Transverse colon (tissue), 4 donors: Measurements from ENCODE around the gene BHLHE40. TPM values are rescaled to one million over a fixed set of nuclear protein-coding genes. Genes with fewer than 3 reads are reported as not detected.

Experiments used
- DNase-seq: peaks from one replicate; pipeline ENCODE4 v3.0.0-alpha.2; 2019
- H3K27ac ChIP-seq, 4 donors: fragments of 200-600 bp; sonication (generic); 2 replicates each; pipeline ENCODE4 v1.5.1; 2016 to 2018; ENCODE audit warnings: inconsistent platforms in 4 of 4
- H3K27me3 ChIP-seq: fragments of 200-600 bp; sonication (generic); 2 replicates; pipeline ENCODE4 v1.5.1; 2017; ENCODE audit warnings: inconsistent platforms
- H3K36me3 ChIP-seq, 4 donors: fragments of 200-600 bp; sonication (generic); 2 replicates each; pipeline ENCODE4 v1.5.1; 2017 to 2019; ENCODE audit warnings: inconsistent platforms in 4 of 4
- H3K4me1 ChIP-seq, 4 donors: fragments of 200-600 bp; sonication (generic); 2 replicates each; pipeline ENCODE4 v1.5.1; 2017 to 2020; ENCODE audit warnings: inconsistent platforms in 4 of 4
- H3K4me3 ChIP-seq, 4 donors: fragments of 200-600 bp; sonication (generic); 1 replicate in 1 of 4; 2 replicates in 3 of 4; pipeline versions ENCODE4 v1.5.1 to v1.6.1; 2017 to 2019; ENCODE audit warnings: inconsistent platforms in 4 of 4
- H3K9me3 ChIP-seq, 2 donors: fragments of 200-600 bp; sonication (generic); 2 replicates each; pipeline ENCODE4 v1.5.1; 2017 to 2019; ENCODE audit warnings: inconsistent platforms in 2 of 2
- EP300 ChIP-seq: sonication (generic); formaldehyde crosslinking; IDR thresholded peaks from one replicate; pipeline ENCODE4 v1.6.1; 2017; ENCODE audit warnings: antibody characterized with exemption, low read depth
- POLR2A ChIP-seq: fragments of 450-650 bp; IDR thresholded peaks from one replicate; pipeline ENCODE4 v1.6.1; 2016; ENCODE audit warnings: antibody characterized with exemption, mild to moderate bottlenecking, moderate library complexity
- POLR2AphosphoS5 ChIP-seq, 3 donors: sonication (generic); formaldehyde crosslinking; IDR thresholded peaks; one replicate each; pipeline ENCODE4 v1.6.1; 2016; ENCODE audit warnings: antibody characterized with exemption in 3 of 3
- WGBS, 2 donors: methylation state at CpG; one replicate each; pipeline ENCODE4 v1.1.5; 2018; ENCODE audit warnings: low coverage in 1 of 2; 5-methylcytosine and 5-hydroxymethylcytosine counted together
- in situ Hi-C, 4 donors: fragments of 200-750 bp; cut with MboI; loops; one replicate each; pipeline versions ENCODE4 v1.15.0 to v1.15.1; 2017; ENCODE audit warnings: low sequenced_read_pairs in 3 of 4, low pct_ligation_motif_present in 1 of 4, low pct_unique_long_range_greater_than_20kb in 1 of 4
- intact Hi-C: fragments of 100-400 bp; cut with DNase I; formaldehyde crosslinking; loops from one replicate; pipeline ENCODE4 v1.15.1; 2023; ENCODE audit warnings: low total_unique reads
- total RNA-seq, 4 donors: library from RNA; depleted of rRNA; stranded (reverse); fragments of >200 nt; gene quantifications; one replicate each; pipeline ENCODE4 v1.1.0, GENCODE V29; 2016
- TF ChIP-seq, protein P1 (sequence below), 5 experiments: fragments of 200-600 bp in 3 of 5; fragments of 450-650 bp in 2 of 5; sonication (generic) in 3 of 5; IDR thresholded peaks; 1 replicate in 2 of 5; 2 replicates in 3 of 5; pipeline ENCODE4 v1.5.1; 2016 to 2017; ENCODE audit warnings: antibody characterized with exemption in 5 of 5, inconsistent platforms in 3 of 5, mild to moderate bottlenecking in 2 of 5, moderate library complexity in 1 of 5

BHLHE40 gene
- total RNA-seq, 4 donors from 2014 or later = 13.4 to 50.9 (median 18.0) TPM

DNA sequence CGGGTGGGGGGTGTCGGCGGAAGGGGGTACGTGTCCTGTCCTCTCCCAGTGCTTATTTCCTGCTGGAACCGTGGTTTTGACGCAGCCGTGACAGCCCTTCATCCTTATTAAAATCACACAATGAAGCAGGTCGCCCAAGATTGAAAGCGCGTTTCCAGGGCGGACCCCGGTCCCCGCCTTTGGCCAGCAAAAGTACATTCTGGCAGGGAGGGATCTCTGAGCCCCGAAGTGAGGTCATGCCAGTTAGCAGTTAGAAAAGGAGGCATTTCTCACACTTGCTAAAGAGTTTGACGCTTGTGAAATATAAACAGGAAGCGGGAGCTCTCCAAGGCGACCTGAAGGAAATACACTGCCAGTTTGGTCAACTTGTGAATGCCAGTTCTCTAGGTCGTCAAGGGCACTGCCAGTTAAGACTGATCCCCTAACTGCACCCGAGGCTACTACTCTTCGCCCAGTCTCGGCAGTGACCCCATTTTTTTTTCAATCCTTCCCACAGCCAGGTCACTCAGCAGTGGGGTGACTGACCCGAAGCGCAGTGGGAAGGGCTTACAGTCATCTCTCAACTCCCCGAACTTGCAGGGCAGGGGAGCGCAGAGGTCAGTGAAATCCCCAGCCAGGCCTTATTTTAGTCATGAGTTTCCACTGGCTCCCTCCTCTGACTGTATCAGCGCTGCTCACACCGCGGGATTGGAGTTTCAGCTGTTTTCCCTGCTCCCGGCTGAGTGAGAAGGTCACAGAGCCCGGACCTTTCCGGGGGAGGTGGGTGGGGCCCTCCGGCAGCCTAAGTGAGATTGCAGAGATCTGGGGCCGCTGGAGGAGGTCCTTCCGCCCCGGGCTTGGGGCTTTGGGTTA lies 2.0 kb upstream of the BHLHE40 start:
- in situ Hi-C loops = loop anchor here in 2 of 4 donors (10.0 to 25.0 kb wide), 2 partner anchors 140 to 252 kb away; no protein-coding TSS in a partner anchor
- Histone ChIP-seq H3K9me3 (no peaks in the 10 kb centered on the region), H3K27ac (peak overlapping the region; percentile 99 to 100 (median 100)), H3K4me1 (peaks cover 9 to 33% (median 30%) of the 10 kb centered on the region in 4 donors), H3K4me3 (peak overlapping the region; percentile 42 to 73 (median 64)), H3K27me3 (no peaks in the 10 kb centered on the region), H3K36me3 (no peaks in the 10 kb centered on the region)
- WGBS, 2 donors = 18 to 27% methylated on average over 10 to 35 of the region's 35 CpGs
- peak; percentile 79 for DNase-seq
- TF ChIP-seq, protein P1, sequence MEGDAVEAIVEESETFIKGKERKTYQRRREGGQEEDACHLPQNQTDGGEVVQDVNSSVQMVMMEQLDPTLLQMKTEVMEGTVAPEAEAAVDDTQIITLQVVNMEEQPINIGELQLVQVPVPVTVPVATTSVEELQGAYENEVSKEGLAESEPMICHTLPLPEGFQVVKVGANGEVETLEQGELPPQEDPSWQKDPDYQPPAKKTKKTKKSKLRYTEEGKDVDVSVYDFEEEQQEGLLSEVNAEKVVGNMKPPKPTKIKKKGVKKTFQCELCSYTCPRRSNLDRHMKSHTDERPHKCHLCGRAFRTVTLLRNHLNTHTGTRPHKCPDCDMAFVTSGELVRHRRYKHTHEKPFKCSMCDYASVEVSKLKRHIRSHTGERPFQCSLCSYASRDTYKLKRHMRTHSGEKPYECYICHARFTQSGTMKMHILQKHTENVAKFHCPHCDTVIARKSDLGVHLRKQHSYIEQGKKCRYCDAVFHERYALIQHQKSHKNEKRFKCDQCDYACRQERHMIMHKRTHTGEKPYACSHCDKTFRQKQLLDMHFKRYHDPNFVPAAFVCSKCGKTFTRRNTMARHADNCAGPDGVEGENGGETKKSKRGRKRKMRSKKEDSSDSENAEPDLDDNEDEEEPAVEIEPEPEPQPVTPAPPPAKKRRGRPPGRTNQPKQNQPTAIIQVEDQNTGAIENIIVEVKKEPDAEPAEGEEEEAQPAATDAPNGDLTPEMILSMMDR (IDR thresholded peaks at IDR 0.05) = no peak
- TF ChIP-seq POLR2A = peak; percentile 44
- peak; percentile 25 to 35 (median 26) for TF ChIP-seq POLR2AphosphoS5 (IDR thresholded peaks at IDR 0.05)
- intact Hi-C loops = no loop called here

DNA sequence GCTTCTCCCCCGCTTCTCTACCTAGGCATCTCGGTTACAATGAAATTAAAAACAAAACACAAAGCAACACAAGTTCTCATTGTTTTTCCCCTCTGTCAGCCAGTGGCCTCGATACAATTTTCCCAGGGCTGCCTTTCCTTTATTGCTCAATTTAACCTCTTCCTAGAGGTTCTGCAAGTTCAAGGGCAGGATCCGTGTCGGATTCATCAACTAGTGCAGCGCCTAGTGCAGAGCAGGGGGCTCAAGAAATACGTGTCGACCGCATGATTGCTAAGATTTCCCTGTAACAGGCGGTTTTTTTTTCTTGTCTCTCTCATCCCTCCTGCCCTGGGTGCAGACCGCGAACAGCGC lies 1.4 kb upstream of the BHLHE40 start:
- TF ChIP-seq POLR2A = no peak
- Histone ChIP-seq H3K27me3 (no peaks in the 10 kb centered on the region), H3K4me1 (peaks cover 14 to 38% (median 34%) of the 10 kb centered on the region in 4 donors), H3K9me3 (no peaks in the 10 kb centered on the region), H3K27ac (peak overlapping the region; percentile 99 to 100 (median 100)), H3K36me3 (no peaks in the 10 kb centered on the region), H3K4me3 (peak overlapping the region; percentile 42 to 73 (median 64))
- in situ Hi-C loops = loop anchor here in 2 of 4 donors (10.0 to 25.0 kb wide), 2 partner anchors 141 to 253 kb away; no protein-coding TSS in a partner anchor
- no peak for DNase-seq
- intact Hi-C loops = no loop called here
- WGBS, 2 donors = 0% methylated on average over 5 to 13 of the region's 13 CpGs

DNA sequence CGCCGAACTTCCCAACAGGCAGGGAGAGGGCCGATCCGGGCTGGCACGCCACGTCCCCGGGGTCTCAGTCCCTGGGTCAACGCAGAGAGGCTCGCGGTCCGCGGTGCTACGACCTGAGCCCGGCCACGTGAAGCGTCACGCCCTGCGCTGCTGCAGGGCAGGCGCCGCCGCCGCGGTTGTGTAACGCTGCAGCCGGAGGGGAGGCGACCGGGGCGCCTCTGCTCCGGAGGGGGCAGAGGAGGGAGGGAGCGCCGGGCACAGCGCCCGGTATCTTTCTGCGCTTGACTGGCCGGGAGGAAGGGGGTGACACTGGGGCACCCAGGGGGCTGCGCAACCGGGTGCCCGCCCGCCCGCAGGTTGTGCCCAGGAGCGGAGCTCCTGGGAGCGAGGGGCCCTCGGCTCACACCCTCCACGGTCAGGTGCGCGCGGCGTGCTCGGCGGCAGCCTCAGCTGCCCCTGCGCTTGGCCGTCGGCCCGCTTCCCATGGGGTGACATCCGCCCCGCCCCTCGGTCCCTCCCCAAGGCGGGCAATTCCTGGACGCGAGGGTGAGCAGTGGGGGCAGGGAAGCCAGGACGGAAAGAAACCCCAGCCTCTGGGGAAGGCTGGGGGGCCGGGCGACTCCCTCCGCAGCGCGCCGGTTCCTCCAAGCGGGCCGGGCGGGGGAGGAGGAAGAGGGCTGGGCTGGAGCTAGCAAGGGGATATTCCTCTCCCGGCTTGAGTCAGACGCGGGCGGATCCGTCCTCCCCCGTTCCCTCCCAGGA lies 852 bp upstream of the BHLHE40 start:
- in situ Hi-C loops = loop anchor here in 2 of 4 donors (10.0 to 25.0 kb wide), 2 partner anchors 141 to 254 kb away; no protein-coding TSS in a partner anchor
- Histone ChIP-seq H3K4me1 (peaks cover 14 to 44% (median 40%) of the 10 kb centered on the region in 4 donors), H3K9me3 (no peaks in the 10 kb centered on the region), H3K27me3 (no peaks in the 10 kb centered on the region), H3K27ac (peak overlapping the region; percentile 99 to 100 (median 100)), H3K4me3 (peak overlapping the region; percentile 42 to 73 (median 64)), H3K36me3 (no peaks in the 10 kb centered on the region)
- TF ChIP-seq EP300 = peak; percentile 91
- TF ChIP-seq POLR2A = peak; percentile 89
- TF ChIP-seq POLR2AphosphoS5 (IDR thresholded peaks at IDR 0.05) = peak; percentile 90 to 92 (median 91)
- TF ChIP-seq, protein P1 (IDR thresholded peaks at IDR 0.05) = no peak
- intact Hi-C loops = no loop called here
- 0% methylated on average over 75 of the region's 76 CpGs; no CpG with 5 or more reads in 1 of the 2 donors for WGBS, 2 donors
- DNase-seq = peak; percentile 95

DNA sequence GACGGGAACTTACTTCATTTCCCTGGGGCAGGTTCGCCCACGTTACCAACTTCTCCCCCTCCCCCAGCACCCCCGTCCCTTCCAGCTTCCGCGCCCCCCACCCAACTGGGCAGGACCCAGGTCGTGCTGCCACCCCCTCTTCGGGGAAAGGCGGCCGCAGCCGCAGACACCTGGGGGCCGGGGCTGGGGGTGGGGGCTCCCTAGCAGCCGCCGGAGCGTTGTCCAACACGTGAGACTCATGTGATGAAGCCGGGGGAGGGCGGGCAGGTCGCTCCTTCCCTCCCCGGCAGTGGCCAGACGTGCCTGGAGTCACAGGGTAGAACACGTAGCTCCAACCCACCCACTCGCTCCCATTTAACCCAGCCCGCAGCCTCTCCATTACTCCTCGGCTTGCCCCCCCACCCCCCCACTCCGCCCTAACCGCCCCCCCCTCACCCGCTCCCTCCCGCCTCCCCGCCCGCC lies 240 bp upstream of the BHLHE40 start:
- no peaks in the 10 kb centered on the region for H3K36me3 ChIP-seq
- H3K9me3 ChIP-seq = no peaks in the 10 kb centered on the region
- peaks cover 14 to 50% (median 46%) of the 10 kb centered on the region in 4 donors for H3K4me1 ChIP-seq
- no peaks in the 10 kb centered on the region for H3K27me3 ChIP-seq
- in situ Hi-C loops = loop anchor here in 2 of 4 donors (10.0 to 25.0 kb wide), 2 partner anchors 142 to 254 kb away; no protein-coding TSS in a partner anchor
- intact Hi-C loops = no loop called here
- H3K27ac ChIP-seq = peak overlapping the region; percentile 99 to 100 (median 100)
- peak overlapping the region; percentile 42 to 73 (median 64) for H3K4me3 ChIP-seq
- TF ChIP-seq POLR2A (no peak), EP300 (peak; percentile 11), POLR2AphosphoS5 (IDR thresholded peaks at IDR 0.05) (no peak)
- TF ChIP-seq, protein P1 (IDR thresholded peaks at IDR 0.05) = no peak
- 0% methylated on average over 19 of the region's 31 CpGs; no CpG with 5 or more reads in 1 of the 2 donors for WGBS, 2 donors
- peak; percentile 94 for DNase-seq
